H9 (cell line): Measurements from ENCODE around the gene CD1E. TPM values are rescaled to one million over a fixed set of nuclear protein-coding genes. Genes with fewer than 3 reads are reported as not detected.

Experiments
- DNase-seq: peaks from one replicate; pipeline ENCODE4 v3.0.0-alpha.2; 2017
- H2AFZ ChIP-seq: one replicate; pipeline ENCODE4 v1.6.1; 2013; ENCODE audit warnings: mild to moderate bottlenecking, low read length, control low read depth, moderate library complexity
- H2AK5ac ChIP-seq: 2 replicates; pipeline ENCODE4 v1.6.1; 2013; ENCODE audit warnings: low read length, control low read depth, mixed read lengths; ENCODE audit not compliant: insufficient read length
- H2BK120ac ChIP-seq: one replicate; pipeline ENCODE4 v1.6.1; 2013; ENCODE audit warnings: low read depth, mild to moderate bottlenecking, low read length, control low read depth, inconsistent platforms; ENCODE audit not compliant: poor library complexity, severe bottlenecking
- H2BK12ac ChIP-seq: 2 replicates; pipeline ENCODE4 v1.6.1; 2013; ENCODE audit warnings: low read length, control low read depth, mixed read lengths, low read depth; ENCODE audit not compliant: insufficient read length
- H2BK15ac ChIP-seq: 2 replicates; pipeline ENCODE4 v1.6.1; 2013; ENCODE audit warnings: low read depth, low read length, control low read depth
- H2BK20ac ChIP-seq: one replicate; pipeline ENCODE4 v1.6.1; 2013; ENCODE audit warnings: low read depth, mild to moderate bottlenecking, low read length, control low read depth, inconsistent platforms; ENCODE audit not compliant: poor library complexity, severe bottlenecking
- H2BK5ac ChIP-seq: 2 replicates; pipeline ENCODE4 v1.6.1; 2013; ENCODE audit warnings: low read length, control low read depth, mixed read lengths; ENCODE audit not compliant: insufficient read length
- H3K14ac ChIP-seq: 2 replicates; pipeline ENCODE4 v1.6.1; 2013; ENCODE audit warnings: low read length, control low read depth; ENCODE audit not compliant: insufficient read depth
- H3K18ac ChIP-seq: 2 replicates; pipeline ENCODE4 v1.6.1; 2013; ENCODE audit warnings: low read depth, mild to moderate bottlenecking, mixed read lengths, low read length, control low read depth; ENCODE audit not compliant: insufficient read length
- H3K23ac ChIP-seq: 2 replicates; pipeline ENCODE4 v1.6.1; 2013; ENCODE audit warnings: low read length, control low read depth, mixed read lengths, low read depth; ENCODE audit not compliant: insufficient read length
- H3K23me2 ChIP-seq: 2 replicates; pipeline ENCODE4 v1.6.1; 2013; ENCODE audit warnings: low read depth, mild to moderate bottlenecking, mixed read lengths, low read length, control low read depth; ENCODE audit not compliant: insufficient read length, poor library complexity, severe bottlenecking
- H3K27ac ChIP-seq: 2 replicates; pipeline ENCODE4 v1.5.1; 2013; ENCODE audit warnings: low read length, control low read depth, mixed read lengths, low read depth; ENCODE audit not compliant: insufficient read length
- H3K27me3 ChIP-seq: 2 replicates; pipeline ENCODE4 v1.6.1; 2013; ENCODE audit warnings: low read length, control low read depth, inconsistent platforms; ENCODE audit not compliant: insufficient read depth
- H3K4ac ChIP-seq: 2 replicates; pipeline ENCODE4 v1.6.1; 2013; ENCODE audit warnings: low read depth, mild to moderate bottlenecking, control low read depth, inconsistent platforms, low read length, moderate library complexity
- H3K4me1 ChIP-seq: 2 replicates; pipeline ENCODE4 v1.6.1; 2013; ENCODE audit warnings: low read length, control low read depth, inconsistent platforms; ENCODE audit not compliant: insufficient read depth
- H3K4me2 ChIP-seq: 2 replicates; pipeline ENCODE4 v1.6.1; 2013; ENCODE audit warnings: low read length, control low read depth, mixed read lengths; ENCODE audit not compliant: insufficient read length, insufficient read depth
- H3K56ac ChIP-seq: 2 replicates; pipeline ENCODE4 v1.6.1; 2013; ENCODE audit warnings: low read depth, mild to moderate bottlenecking, mixed read lengths, low read length, control low read depth; ENCODE audit not compliant: insufficient read length
- H3K79me1 ChIP-seq: 2 replicates; pipeline ENCODE4 v1.6.1; 2013; ENCODE audit warnings: low read depth, mild to moderate bottlenecking, moderate library complexity, low read length, control low read depth, inconsistent platforms; ENCODE audit not compliant: insufficient read depth, poor library complexity, severe bottlenecking
- H3K79me2 ChIP-seq: 2 replicates; pipeline ENCODE4 v1.6.1; 2013; ENCODE audit warnings: low read length, control low read depth, inconsistent platforms; ENCODE audit not compliant: insufficient read depth
- H3K9ac ChIP-seq: 2 replicates; pipeline ENCODE4 v1.6.1; 2013; ENCODE audit warnings: low read length, control low read depth, mixed read lengths; ENCODE audit not compliant: insufficient read length; ENCODE audit errors: extremely low read depth
- H3K9me3 ChIP-seq: one replicate; pipeline ENCODE4 v1.6.1; 2013; ENCODE audit warnings: low read depth, low read length, inconsistent platforms; ENCODE audit not compliant: control insufficient read depth
- H3T11ph ChIP-seq: one replicate; pipeline ENCODE4 v1.6.1; 2013; ENCODE audit warnings: mild to moderate bottlenecking, low read length, control low read depth, inconsistent platforms
- H4K20me1 ChIP-seq: one replicate; pipeline ENCODE4 v1.6.1; 2013; ENCODE audit not compliant: control insufficient read depth, insufficient read length, insufficient read depth
- H4K5ac ChIP-seq: 2 replicates; pipeline ENCODE4 v1.6.1; 2013; ENCODE audit warnings: low read depth, mild to moderate bottlenecking, mixed read lengths, low read length, control low read depth; ENCODE audit not compliant: insufficient read length
- H4K8ac ChIP-seq: replicated peaks from 2 replicates; pipeline ENCODE4 v1.6.1; 2013; ENCODE audit warnings: low read length, control low read depth, mixed read lengths, low read depth; ENCODE audit not compliant: insufficient read length
- H4K91ac ChIP-seq: 2 replicates; pipeline ENCODE4 v1.6.1; 2013; ENCODE audit warnings: low read depth, mild to moderate bottlenecking, moderate library complexity, mixed read lengths, low read length, control low read depth; ENCODE audit not compliant: insufficient read length
- H3K27ac Mint-ChIP-seq, 3 experiments: 2 replicates in 2 of 3; 3 replicates in 1 of 3; pipeline ENCODE4 v1.8.0; 2020 to 2021; ENCODE audit warnings: mixed read lengths in 3 of 3, mild to moderate bottlenecking in 1 of 3, moderate library complexity in 1 of 3
- H3K27me3 Mint-ChIP-seq: 2 replicates; pipeline ENCODE4 v1.8.0; 2021; ENCODE audit warnings: low read depth, mild to moderate bottlenecking, moderate library complexity, mixed read lengths
- H3K36me3 Mint-ChIP-seq, 3 experiments: 2 replicates in 2 of 3; 3 replicates in 1 of 3; pipeline ENCODE4 v1.8.0; 2020 to 2021; ENCODE audit warnings: low read depth in 3 of 3, mixed read lengths in 3 of 3; ENCODE audit not compliant: insufficient read depth in 1 of 3
- H3K4me1 Mint-ChIP-seq, 2 experiments: 2 replicates each; pipeline ENCODE4 v1.8.0; 2020; ENCODE audit warnings: mixed read lengths in 2 of 2
- H3K4me3 Mint-ChIP-seq, 2 experiments: 2 replicates in 1 of 2; 3 replicates in 1 of 2; pipeline ENCODE4 v1.8.0; 2020 to 2021; ENCODE audit warnings: mild to moderate bottlenecking in 2 of 2, mixed read lengths in 2 of 2, moderate library complexity in 1 of 2
- H3K9me3 Mint-ChIP-seq, 2 experiments: 2 replicates in 1 of 2; 3 replicates in 1 of 2; pipeline ENCODE4 v1.8.0; 2020; ENCODE audit warnings: mild to moderate bottlenecking in 2 of 2, mixed read lengths in 2 of 2, moderate library complexity in 1 of 2
- CTCF ChIP-seq: fragments of 200-600 bp; sonication (generic); conservative IDR thresholded peaks from 3 replicates; pipeline ENCODE4 v1.8.0; 2021; ENCODE audit warnings: antibody characterized with exemption, mild to moderate bottlenecking
- WGBS: extraction: QIAGEN DNeasy Blood & Tissue Kit; methylation state at CpG from one replicate; pipeline ENCODE4 v1.1.7; 2013; ENCODE audit warnings: missing lambda C conversion rate, low lambda C conversion rate, mixed read lengths; ENCODE audit not compliant: insufficient read length; ENCODE audit errors: extremely low coverage; 5-methylcytosine and 5-hydroxymethylcytosine counted together
- total RNA-seq: library from RNA; stranded (reverse); gene quantifications from 2 replicates; pipeline ENCODE4 v1.2.1, GENCODE V29; 2021

The CD1E gene
- total RNA-seq, 1 experiment from 2014 or later, result not detected

GRCh38 chr1:158362941-158363340 is 9.2 kb downstream of the CD1E start:
- no peak overlapping the region for H3K14ac ChIP-seq
- H3K27me3 Mint-ChIP-seq, result no peaks in the 10 kb centered on the region; the same call in 1 of the 2 replicates
- H3K4me3 Mint-ChIP-seq, result no peak overlapping the region
- no peak overlapping the region for H3K18ac ChIP-seq
- no peaks in the 10 kb centered on the region for H4K20me1 ChIP-seq
- H3K27ac ChIP-seq, result no peak overlapping the region
- H3K23me2 ChIP-seq, result no peaks in the 10 kb centered on the region
- H4K8ac ChIP-seq, result no peak overlapping the region
- no peak overlapping the region for H3T11ph ChIP-seq
- H3K56ac ChIP-seq, result no peak overlapping the region
- no peaks in the 10 kb centered on the region for H3K9me3 Mint-ChIP-seq
- H3K79me2 ChIP-seq, result no peaks in the 10 kb centered on the region; the same call in 1 of the 2 replicates
- no peak overlapping the region for H2BK15ac ChIP-seq
- no peak overlapping the region for H3K4me2 ChIP-seq
- H3K4ac ChIP-seq, result no peak overlapping the region
- no peaks in the 10 kb centered on the region for H3K4me1 Mint-ChIP-seq
- no peak overlapping the region for H2BK12ac ChIP-seq
- H3K79me1 ChIP-seq, result no peaks in the 10 kb centered on the region
- no peak overlapping the region for H4K5ac ChIP-seq
- H2AFZ ChIP-seq, result no peak overlapping the region
- H3K27me3 ChIP-seq, result no peaks in the 10 kb centered on the region
- WGBS, result no CpG with 5 or more reads among the region's 1 CpG
- no peaks in the 10 kb centered on the region for H3K4me1 ChIP-seq
- H2BK5ac ChIP-seq, result no peak overlapping the region
- no peak overlapping the region for H3K27ac Mint-ChIP-seq
- H2BK20ac ChIP-seq, result no peak overlapping the region
- no peak overlapping the region for H2AK5ac ChIP-seq
- no peak overlapping the region for H3K23ac ChIP-seq
- no peaks in the 10 kb centered on the region for H3K9me3 ChIP-seq
- no peak overlapping the region for H2BK120ac ChIP-seq
- TF ChIP-seq CTCF, result no peak
- H4K91ac ChIP-seq, result no peak overlapping the region
- no peaks in the 10 kb centered on the region for H3K36me3 Mint-ChIP-seq
- DNase-seq, result no peak
- H3K9ac ChIP-seq, result no peak overlapping the region
